CD4-positive, alpha-beta memory T cell (primary cell): ENCODE data around the gene LIM2. TPM values are rescaled to one million over a fixed set of nuclear protein-coding genes. Genes with fewer than 3 reads are reported as not detected.

Experiments
- CTCF ChIA-PET: fragments of 350-600 bp; sonication (Branson Sonifier 250); formaldehyde crosslinking; loops from one replicate; lab custom pipeline; 2021; ENCODE audit warnings: inconsistent platforms; ENCODE audit not compliant: partially characterized antibody; lab: Charles Lee
- POLR2A ChIA-PET: fragments of 350-600 bp; sonication (Branson Sonifier 250); formaldehyde crosslinking; loops from one replicate; lab custom pipeline; 2021; ENCODE audit not compliant: partially characterized antibody; lab: Charles Lee
- DNase-seq, 5 donors: peaks; one replicate each; pipeline versions ENCODE4 v3.0.0 to v3.0.0-alpha.2; 2020 to 2022; ENCODE audit warnings: mixed read lengths in 1 of 5
- H3K27ac ChIP-seq: one replicate; pipeline ENCODE4 v1.7.0; 2013; ENCODE audit warnings: low read depth, low read length
- H3K27me3 ChIP-seq: 2 replicates; pipeline ENCODE4 v1.7.0; 2013; ENCODE audit warnings: mild to moderate bottlenecking, low read length, moderate library complexity; ENCODE audit not compliant: insufficient read depth
- H3K36me3 ChIP-seq: 2 replicates; pipeline ENCODE4 v1.7.0; 2013; ENCODE audit warnings: mild to moderate bottlenecking, low read length, moderate library complexity; ENCODE audit not compliant: insufficient read depth
- H3K4me1 ChIP-seq: 2 replicates; pipeline ENCODE4 v1.7.0; 2013; ENCODE audit warnings: mild to moderate bottlenecking, low read length, moderate library complexity; ENCODE audit not compliant: insufficient read depth
- H3K4me3 ChIP-seq, 2 donors: one replicate each; pipeline ENCODE4 v1.7.0; 2013; ENCODE audit warnings: low read length in 2 of 2, mild to moderate bottlenecking in 1 of 2
- H3K9me3 ChIP-seq, 2 donors: one replicate each; pipeline ENCODE4 v1.7.0; 2013; ENCODE audit warnings: low read length in 2 of 2, control low read depth in 1 of 2; ENCODE audit not compliant: control insufficient read depth in 1 of 2
- H3K27ac Mint-ChIP-seq, 7 donors: one replicate each; pipeline ENCODE4 v1.8.0; 2020 to 2021; ENCODE audit warnings: mixed read lengths in 7 of 7, mild to moderate bottlenecking in 6 of 7, inconsistent platforms in 3 of 7, moderate library complexity in 3 of 7
- H3K27me3 Mint-ChIP-seq, 2 donors: one replicate each; pipeline ENCODE4 v1.8.0; 2020 to 2021; ENCODE audit warnings: mixed read lengths in 2 of 2
- H3K36me3 Mint-ChIP-seq, 2 donors: one replicate each; pipeline ENCODE4 v1.8.0; 2020 to 2021; ENCODE audit warnings: mixed read lengths in 2 of 2, inconsistent platforms in 1 of 2, mild to moderate bottlenecking in 1 of 2
- H3K4me1 Mint-ChIP-seq, 4 donors: one replicate each; pipeline ENCODE4 v1.8.0; 2020 to 2021; ENCODE audit warnings: mixed read lengths in 4 of 4, mild to moderate bottlenecking in 1 of 4
- H3K4me3 Mint-ChIP-seq, 8 donors: one replicate each; pipeline ENCODE4 v1.8.0; 2020 to 2021; ENCODE audit warnings: mixed read lengths in 8 of 8, mild to moderate bottlenecking in 7 of 8, moderate library complexity in 6 of 8, inconsistent platforms in 3 of 8
- H3K9me3 Mint-ChIP-seq, 8 donors: one replicate each; pipeline ENCODE4 v1.8.0; 2020 to 2021; ENCODE audit warnings: mixed read lengths in 8 of 8, mild to moderate bottlenecking in 5 of 8, inconsistent platforms in 3 of 8, moderate library complexity in 1 of 8
- intact Hi-C: fragments of 100-400 bp; cut with micrococcal nuclease; formaldehyde crosslinking; loops from one replicate; pipeline ENCODE4 v1.15.1; 2023
- polyA plus RNA-seq, 2 donors: library from polyadenylated mRNA; unstranded; fragments of 300-500 nt; fragmentation: Illumina TruSeq; gene quantifications; one replicate each; pipeline ENCODE4 v1.2.3, GENCODE V29; 2021
- total RNA-seq, 2 experiments: library from RNA; stranded (reverse); gene quantifications; one replicate each; pipeline ENCODE4 v1.2.3, GENCODE V29; 2021

Gene LIM2
- total and polyA plus RNA-seq, 4 experiments from 2014 or later = not detected

DNA sequence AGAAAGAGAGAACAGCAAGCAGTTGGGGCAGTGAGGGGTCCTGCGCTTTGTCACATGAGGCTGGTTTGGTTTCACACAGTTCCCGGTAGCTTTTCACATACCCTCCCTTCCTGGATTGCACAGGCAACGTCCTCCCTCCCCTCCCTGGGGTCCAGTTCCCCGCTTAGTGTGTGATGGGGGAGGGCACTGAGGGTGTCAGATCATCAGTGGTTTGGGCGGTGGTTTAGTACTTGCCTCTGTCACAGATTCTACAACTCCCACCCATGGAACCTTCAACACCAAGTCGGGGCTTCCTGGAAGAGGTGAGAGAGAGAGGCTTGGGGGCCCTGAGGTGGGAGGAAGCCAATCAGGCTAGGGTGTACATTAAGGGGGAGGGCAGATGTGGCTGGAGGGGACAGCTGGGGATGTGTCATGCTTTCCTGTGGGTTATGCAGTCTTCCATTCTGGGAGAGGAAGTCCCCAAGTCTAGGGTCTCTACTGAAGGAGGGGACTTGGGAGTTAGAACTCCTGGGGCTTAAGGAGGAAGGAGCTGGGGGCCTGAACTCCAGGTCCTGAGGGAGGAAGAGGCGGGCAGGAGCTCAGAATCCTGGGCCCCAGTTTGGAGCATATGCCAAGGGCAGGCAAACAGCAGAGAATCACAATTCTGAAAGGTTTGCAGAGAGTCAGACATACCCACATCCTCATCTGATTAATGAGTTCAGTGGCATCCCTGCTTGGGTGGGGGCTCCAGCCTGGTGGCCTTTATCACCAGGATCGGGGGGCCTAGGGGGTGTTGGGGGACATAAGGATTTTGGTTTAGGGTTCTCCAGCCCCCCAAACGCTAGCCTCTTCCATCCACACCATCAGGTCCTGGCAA lies 14.9 kb downstream of the LIM2 start, which contains the start of gene NKG7:
TSS of gene NKG7 (minus strand) at position 6 of the 856 bp plus-strand sequence. CDS start 119 bp downstream, outside the sequence.
- H3K27ac Mint-ChIP-seq = peak within 1 kb of the TSS; percentile 87 to 96 (median 92)
- no peaks in the 10 kb centered on the region for H3K9me3 Mint-ChIP-seq
- CTCF ChIA-PET = interaction anchor here (0.6 to 2.3 kb wide), 4 partner anchors 21 to 35 kb away, joined by 3 to 10 read pairs (median 3); no protein-coding TSS in a partner anchor
- no peaks in the 10 kb centered on the region for H3K9me3 ChIP-seq
- H3K4me1 ChIP-seq = peaks cover 68% of the 10 kb centered on the region
- peak within 1 kb of the TSS; percentile 21 to 27 for H3K4me3 ChIP-seq
- POLR2A ChIA-PET = no interaction called here
- peak within 1 kb of the TSS; percentile 7 to 78 (median 65) for H3K4me3 Mint-ChIP-seq
- H3K36me3 ChIP-seq = no peaks in the 10 kb centered on the region
- no peaks in the 10 kb centered on the region for H3K27me3 Mint-ChIP-seq
- H3K27ac ChIP-seq = peak within 1 kb of the TSS; percentile 66
- H3K36me3 Mint-ChIP-seq = no peaks in the 10 kb centered on the region
- H3K27me3 ChIP-seq = no peaks in the 10 kb centered on the region
- peak; percentile 45 to 87 (median 51) for DNase-seq
- intact Hi-C loops = no loop called here
- H3K4me1 Mint-ChIP-seq = peaks cover 44 to 79% (median 61%) of the 10 kb centered on the region in 4 donors

- DNase-seq = no peak
- ChIA-PET POLR2A (interaction anchor here (0.5 kb wide), 1 partner anchor 144 kb away, joined by 3 read pairs; no protein-coding TSS in a partner anchor), CTCF (interaction anchor here (0.8 to 2.3 kb wide), 3 partner anchors 22 to 34 kb away, joined by 3 to 10 read pairs (median 3); no protein-coding TSS in a partner anchor)
- peaks cover 70% of the 10 kb centered on the region for H3K4me1 ChIP-seq
- H3K36me3 ChIP-seq = no peaks in the 10 kb centered on the region
- peak overlapping the region; percentile 66 for H3K27ac ChIP-seq
- peaks cover 0 to 5% of the 10 kb centered on the region in 2 donors for H3K36me3 Mint-ChIP-seq
- H3K9me3 ChIP-seq = no peaks in the 10 kb centered on the region
- H3K9me3 Mint-ChIP-seq = no peaks in the 10 kb centered on the region
- no peaks in the 10 kb centered on the region for H3K27me3 Mint-ChIP-seq
- peak overlapping the region; percentile 21 to 27 for H3K4me3 ChIP-seq
- intact Hi-C loops = no loop called here
- H3K27ac Mint-ChIP-seq = peak overlapping the region; percentile 79 to 96 (median 88)
- H3K4me3 Mint-ChIP-seq = peak overlapping the region in 7 of 8 donors; percentile 7 to 78 (median 65)
- H3K27me3 ChIP-seq = no peaks in the 10 kb centered on the region
- H3K4me1 Mint-ChIP-seq = peaks cover 44 to 87% (median 67%) of the 10 kb centered on the region in 4 donors
Observed at GRCh38 chr19:51372021-51372648, 15.6 kb downstream of the LIM2 start.

- H3K4me3 ChIP-seq = no peak overlapping the region
- DNase-seq = no peak
- no peaks in the 10 kb centered on the region for H3K36me3 ChIP-seq
- peak overlapping the region; percentile 3 to 78 (median 65) for H3K4me3 Mint-ChIP-seq
- peaks cover 0 to 9% of the 10 kb centered on the region in 2 donors for H3K36me3 Mint-ChIP-seq
- H3K27ac ChIP-seq = peak overlapping the region; percentile 66
- H3K4me1 ChIP-seq = peaks cover 74% of the 10 kb centered on the region
- no peaks in the 10 kb centered on the region for H3K9me3 Mint-ChIP-seq
- peaks cover 45 to 90% (median 67%) of the 10 kb centered on the region in 4 donors for H3K4me1 Mint-ChIP-seq
- peak overlapping the region; percentile 31 to 92 (median 79) for H3K27ac Mint-ChIP-seq
- CTCF ChIA-PET = interaction anchor here (1.3 to 2.3 kb wide), 2 partner anchors 17 to 27 kb away, joined by 3 to 10 read pairs; no protein-coding TSS in a partner anchor
- POLR2A ChIA-PET = no interaction called here
- no peaks in the 10 kb centered on the region for H3K9me3 ChIP-seq
- H3K27me3 Mint-ChIP-seq = no peaks in the 10 kb centered on the region
- intact Hi-C loops = no loop called here
- H3K27me3 ChIP-seq = no peaks in the 10 kb centered on the region
Observed at GRCh38 chr19:51371186-51371690, 16.5 kb downstream of the LIM2 start.

DNA sequence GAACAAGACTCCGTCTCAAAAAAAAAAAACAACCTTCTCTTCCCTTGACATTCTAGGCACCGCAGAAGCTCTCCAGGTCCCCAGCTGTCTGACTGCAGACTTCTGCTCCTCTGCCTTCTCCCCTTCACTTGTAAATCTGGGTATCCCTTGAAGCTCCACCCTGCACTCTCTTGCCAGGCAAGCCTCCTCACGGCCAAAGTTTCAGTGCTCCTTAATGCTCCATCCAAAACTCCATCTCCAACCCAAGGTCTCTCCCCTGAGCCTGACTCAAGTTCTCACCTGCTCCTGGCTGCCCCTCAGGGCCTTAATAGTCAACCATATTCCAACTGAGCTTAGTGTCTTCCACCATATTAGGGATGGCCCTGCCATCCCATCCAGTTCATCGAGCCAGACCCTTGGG lies 17.5 kb downstream of the LIM2 start:
- H3K27me3 Mint-ChIP-seq = no peaks in the 10 kb centered on the region
- H3K27ac Mint-ChIP-seq = peak overlapping the region; percentile 2 to 92 (median 82)
- Histone ChIP-seq H3K9me3 (no peaks in the 10 kb centered on the region), H3K4me1 (peaks cover 71% of the 10 kb centered on the region), H3K27me3 (no peaks in the 10 kb centered on the region), H3K36me3 (no peaks in the 10 kb centered on the region), H3K27ac (no peak overlapping the region), H3K4me3 (no peak overlapping the region)
- POLR2A ChIA-PET = no interaction called here
- H3K4me3 Mint-ChIP-seq = peak overlapping the region in 6 of 8 donors; percentile 21 to 80 (median 65)
- peaks cover 0 to 14% of the 10 kb centered on the region in 2 donors for H3K36me3 Mint-ChIP-seq
- H3K9me3 Mint-ChIP-seq = no peaks in the 10 kb centered on the region
- intact Hi-C loops = no loop called here
- CTCF ChIA-PET = interaction anchor here (0.7 to 1.3 kb wide), 3 partner anchors 18 to 67 kb away, joined by 3 to 4 read pairs (median 3); no protein-coding TSS in a partner anchor
- no peak for DNase-seq
- H3K4me1 Mint-ChIP-seq = peaks cover 44 to 90% (median 63%) of the 10 kb centered on the region in 4 donors

GRCh38 chr19:51368366-51369282 lies 19.1 kb downstream of the LIM2 start, which contains the start of gene CLDND2:
Gene CLDND2, minus strand, starts transcription at chr19:51369003. Its CDS starts 426 bp downstream, at chr19:51368577.
- H3K27ac ChIP-seq = peak within 1 kb of the TSS; percentile 77
- H3K36me3 Mint-ChIP-seq = peaks cover 0 to 14% of the 10 kb centered on the region in 2 donors
- H3K4me3 ChIP-seq = peak within 1 kb of the TSS; percentile 83 to 85
- H3K36me3 ChIP-seq = no peaks in the 10 kb centered on the region
- no peaks in the 10 kb centered on the region for H3K9me3 Mint-ChIP-seq
- peaks cover 71% of the 10 kb centered on the region for H3K4me1 ChIP-seq
- intact Hi-C loops = loop anchor here (5.0 kb wide), 1 partner anchor 334 kb away; no protein-coding TSS in a partner anchor
- H3K27ac Mint-ChIP-seq = peak within 1 kb of the TSS; percentile 87 to 98 (median 96)
- peaks cover 48 to 88% (median 64%) of the 10 kb centered on the region in 4 donors for H3K4me1 Mint-ChIP-seq
- peak in 2 of 5 donors; percentile 11 to 53 for DNase-seq
- H3K9me3 ChIP-seq = no peaks in the 10 kb centered on the region
- H3K27me3 ChIP-seq = no peaks in the 10 kb centered on the region
- H3K4me3 Mint-ChIP-seq = peak within 1 kb of the TSS; percentile 92 to 100 (median 98)
- POLR2A ChIA-PET = interaction anchor here (0.7 to 2.3 kb wide), 7 partner anchors 9 to 72 kb away, joined by 4 to 15 read pairs (median 6); partner anchors contain the start of gene VSIG10L
- H3K27me3 Mint-ChIP-seq = no peaks in the 10 kb centered on the region
- CTCF ChIA-PET = interaction anchor here (1.1 to 1.6 kb wide), 2 partner anchors 27 to 30 kb away, joined by 3 to 7 read pairs; no protein-coding TSS in a partner anchor
